Endothelial cell (in vitro differentiated cells): ENCODE results near the gene PAEP. TPM values are rescaled to one million over a fixed set of nuclear protein-coding genes. Genes with fewer than 3 reads are reported as not detected.

Experiments
- DNase-seq: peaks from one replicate; pipeline ENCODE4 v3.0.0; 2021; ENCODE audit warnings: low spot score
- H3K27ac Mint-ChIP-seq: one replicate; pipeline ENCODE4 v1.8.0; 2021; ENCODE audit warnings: mixed read lengths, inconsistent platforms; ENCODE audit not compliant: unreplicated experiment
- H3K27me3 Mint-ChIP-seq: one replicate; pipeline ENCODE4 v1.8.0; 2021; ENCODE audit warnings: mild to moderate bottlenecking, moderate library complexity, mixed read lengths, inconsistent platforms; ENCODE audit not compliant: unreplicated experiment
- H3K36me3 Mint-ChIP-seq: one replicate; pipeline ENCODE4 v1.8.0; 2021; ENCODE audit warnings: mild to moderate bottlenecking, low read depth, mixed read lengths, inconsistent platforms; ENCODE audit not compliant: unreplicated experiment
- H3K4me1 Mint-ChIP-seq: one replicate; pipeline ENCODE4 v1.8.0; 2021; ENCODE audit warnings: mild to moderate bottlenecking, mixed read lengths, inconsistent platforms; ENCODE audit not compliant: unreplicated experiment
- H3K4me3 Mint-ChIP-seq: one replicate; pipeline ENCODE4 v1.8.0; 2021; ENCODE audit warnings: mild to moderate bottlenecking, mixed read lengths, inconsistent platforms; ENCODE audit not compliant: unreplicated experiment
- H3K9me3 Mint-ChIP-seq: one replicate; pipeline ENCODE4 v1.8.0; 2021; ENCODE audit warnings: mixed read lengths, inconsistent platforms; ENCODE audit not compliant: unreplicated experiment
- total RNA-seq: library from RNA; stranded (reverse); fragmentation: NEBNext Ultra II Directional; extraction: Animal tissue kit (Norgen Biotek cat#: 25700); gene quantifications from one replicate; pipeline ENCODE4 v1.2.1, GENCODE V29; 2021; ENCODE audit not compliant: unreplicated experiment
- TF ChIP-seq, protein P1 (sequence below): fragments of 200-600 bp; sonication (generic); IDR thresholded peaks from one replicate; pipeline ENCODE4 v1.5.0; 2021; ENCODE audit warnings: antibody characterized with exemption; ENCODE audit not compliant: unreplicated experiment

PAEP gene
- total RNA-seq, 1 donor from 2014 or later: not detected

DNA sequence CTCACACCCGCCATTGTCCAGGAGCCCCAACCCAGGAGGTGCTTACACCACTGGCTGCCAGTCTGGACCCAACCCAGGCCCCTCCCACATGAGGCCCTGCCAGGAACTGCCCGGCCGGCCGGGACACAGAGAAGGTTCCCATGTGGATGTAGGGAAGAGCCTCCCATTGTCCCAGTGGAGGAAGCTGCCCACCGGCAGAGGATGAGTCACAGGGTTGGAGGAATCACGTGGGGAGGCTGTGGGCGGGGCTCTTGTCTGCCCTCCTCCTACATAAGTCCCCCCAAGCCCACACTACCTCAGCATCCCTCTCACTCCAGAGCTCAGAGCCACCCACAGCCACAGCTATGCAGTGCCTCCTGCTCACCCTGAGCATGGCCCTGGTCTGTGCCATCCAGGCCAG is 26.1 kb downstream of the PAEP start:
- H3K27me3 Mint-ChIP-seq: peaks cover 1% of the 10 kb centered on the region
- TF ChIP-seq, protein P1, sequence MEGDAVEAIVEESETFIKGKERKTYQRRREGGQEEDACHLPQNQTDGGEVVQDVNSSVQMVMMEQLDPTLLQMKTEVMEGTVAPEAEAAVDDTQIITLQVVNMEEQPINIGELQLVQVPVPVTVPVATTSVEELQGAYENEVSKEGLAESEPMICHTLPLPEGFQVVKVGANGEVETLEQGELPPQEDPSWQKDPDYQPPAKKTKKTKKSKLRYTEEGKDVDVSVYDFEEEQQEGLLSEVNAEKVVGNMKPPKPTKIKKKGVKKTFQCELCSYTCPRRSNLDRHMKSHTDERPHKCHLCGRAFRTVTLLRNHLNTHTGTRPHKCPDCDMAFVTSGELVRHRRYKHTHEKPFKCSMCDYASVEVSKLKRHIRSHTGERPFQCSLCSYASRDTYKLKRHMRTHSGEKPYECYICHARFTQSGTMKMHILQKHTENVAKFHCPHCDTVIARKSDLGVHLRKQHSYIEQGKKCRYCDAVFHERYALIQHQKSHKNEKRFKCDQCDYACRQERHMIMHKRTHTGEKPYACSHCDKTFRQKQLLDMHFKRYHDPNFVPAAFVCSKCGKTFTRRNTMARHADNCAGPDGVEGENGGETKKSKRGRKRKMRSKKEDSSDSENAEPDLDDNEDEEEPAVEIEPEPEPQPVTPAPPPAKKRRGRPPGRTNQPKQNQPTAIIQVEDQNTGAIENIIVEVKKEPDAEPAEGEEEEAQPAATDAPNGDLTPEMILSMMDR: no peak
- H3K36me3 Mint-ChIP-seq: no peaks in the 10 kb centered on the region
- H3K27ac Mint-ChIP-seq: no peak overlapping the region
- no peak for DNase-seq
- peaks cover 6% of the 10 kb centered on the region for H3K4me1 Mint-ChIP-seq
- H3K4me3 Mint-ChIP-seq: no peak overlapping the region
- no peaks in the 10 kb centered on the region for H3K9me3 Mint-ChIP-seq

DNA sequence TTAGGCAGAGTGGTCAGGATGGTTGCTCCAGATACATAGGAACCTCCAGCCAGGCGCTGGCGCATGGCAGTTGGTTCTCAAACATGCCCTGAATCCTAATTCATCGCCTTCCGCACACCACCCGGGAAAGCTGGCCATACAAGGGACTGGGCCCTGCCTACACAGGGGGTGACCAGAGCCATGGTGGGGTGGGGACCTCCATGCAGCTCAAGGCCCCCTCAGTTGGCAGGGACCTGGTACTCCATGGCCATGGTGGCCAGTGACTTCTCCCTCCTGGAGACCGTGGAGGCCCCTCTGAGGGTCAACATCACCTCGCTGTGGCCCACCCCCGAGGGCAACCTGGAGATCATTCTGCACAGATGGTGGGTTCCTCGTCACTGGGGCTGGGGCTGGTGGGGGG is 26.8 kb downstream of the PAEP start:
- H3K36me3 Mint-ChIP-seq: no peaks in the 10 kb centered on the region
- H3K4me1 Mint-ChIP-seq: peaks cover 6% of the 10 kb centered on the region
- no peak overlapping the region for H3K4me3 Mint-ChIP-seq
- no peaks in the 10 kb centered on the region for H3K9me3 Mint-ChIP-seq
- TF ChIP-seq, protein P1: no peak
- peaks cover 1% of the 10 kb centered on the region for H3K27me3 Mint-ChIP-seq
- H3K27ac Mint-ChIP-seq: no peak overlapping the region
- DNase-seq: no peak

DNA sequence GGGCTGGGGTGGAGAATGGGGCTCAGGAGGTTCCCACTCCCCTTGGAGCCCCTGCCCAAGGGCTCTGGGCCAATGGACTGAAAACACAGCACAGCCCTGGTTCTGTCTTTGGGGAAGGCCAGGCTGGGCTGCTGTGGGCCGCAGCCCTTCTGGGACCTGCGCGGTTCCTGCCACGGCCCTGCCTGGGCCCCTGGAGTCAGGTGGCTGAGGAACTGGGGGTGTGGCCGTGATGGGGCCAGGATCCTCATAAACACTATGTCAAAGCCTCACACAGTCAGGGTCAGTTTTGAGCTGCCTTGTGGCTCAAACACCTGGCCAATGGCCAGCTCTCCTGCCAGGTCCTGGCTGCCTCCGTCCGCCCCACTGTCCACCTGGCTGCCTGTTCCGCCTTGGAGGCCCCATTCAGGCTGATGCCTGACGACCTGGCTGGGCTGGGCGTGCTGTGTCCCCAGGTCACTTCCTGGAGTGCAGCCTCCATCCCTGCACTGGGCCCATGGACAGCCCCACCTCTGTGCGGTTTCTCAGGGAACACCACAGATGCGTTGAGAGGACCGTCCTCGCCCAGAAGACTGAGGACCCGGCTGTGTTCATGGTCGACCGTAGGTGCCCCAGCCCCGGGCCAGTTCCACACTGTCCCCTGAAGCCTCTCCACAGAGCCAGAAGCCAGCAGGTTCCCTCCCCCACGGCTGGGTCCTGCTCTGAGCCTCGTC is 27.5 kb downstream of the PAEP start:
- no peaks in the 10 kb centered on the region for H3K36me3 Mint-ChIP-seq
- peaks cover 6% of the 10 kb centered on the region for H3K4me1 Mint-ChIP-seq
- no peak overlapping the region for H3K27ac Mint-ChIP-seq
- H3K27me3 Mint-ChIP-seq: peaks cover 1% of the 10 kb centered on the region
- no peak overlapping the region for H3K4me3 Mint-ChIP-seq
- no peak for DNase-seq
- no peaks in the 10 kb centered on the region for H3K9me3 Mint-ChIP-seq
- TF ChIP-seq, protein P1: no peak

DNA sequence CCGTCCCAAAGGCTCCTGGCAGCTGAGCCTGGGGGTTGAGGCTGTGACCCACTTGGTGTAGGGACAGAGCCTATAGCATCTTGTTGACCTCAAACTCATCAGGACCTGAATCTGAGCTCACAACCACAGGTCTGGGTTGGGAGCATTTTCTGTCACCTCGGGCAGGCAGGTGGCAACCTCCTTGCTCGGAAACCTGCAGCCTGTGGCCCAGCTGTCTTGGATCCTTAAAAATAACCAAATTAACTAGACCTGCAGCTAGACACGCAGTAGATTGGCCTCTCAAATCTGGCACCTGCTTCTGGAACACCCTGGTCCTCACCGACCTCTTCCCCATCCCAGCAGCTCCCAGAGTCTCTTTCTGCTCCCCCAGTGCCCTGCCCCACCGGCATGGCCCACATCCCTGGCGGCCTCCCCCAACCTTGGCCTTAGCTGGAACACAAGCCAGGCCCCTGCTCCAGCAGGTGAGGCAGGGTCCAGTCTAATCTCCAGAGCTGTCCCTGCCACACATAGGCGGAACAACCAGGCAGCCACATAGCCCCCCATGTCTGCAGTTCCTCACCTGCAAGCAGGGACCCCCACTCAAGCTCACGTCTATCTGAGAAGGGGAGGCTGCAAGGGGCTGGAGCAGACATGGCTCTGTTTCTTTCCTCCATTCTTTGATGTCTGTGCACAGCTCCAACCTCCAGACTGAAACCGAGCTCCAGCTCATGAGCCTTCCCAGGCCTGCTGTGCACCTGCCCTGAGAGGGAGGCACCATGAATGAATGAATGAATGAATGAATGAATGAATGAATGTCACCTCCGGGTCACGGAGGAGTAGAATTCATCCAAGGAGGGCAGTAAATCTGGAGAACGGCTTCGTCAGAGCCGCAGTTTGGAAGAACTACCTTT is 28.3 kb downstream of the PAEP start:
- Mint-ChIP-seq H3K4me1 (peaks cover 2% of the 10 kb centered on the region), H3K27ac (no peak overlapping the region), H3K9me3 (no peaks in the 10 kb centered on the region), H3K36me3 (no peaks in the 10 kb centered on the region), H3K27me3 (peaks cover 1% of the 10 kb centered on the region), H3K4me3 (no peak overlapping the region)
- DNase-seq: no peak
- TF ChIP-seq, protein P1: no peak
